HG02852 (cell line): Measurements from ENCODE around the gene MCC.

Experiments used
- ATAC-seq: cut with Tn5 transposase; IDR thresholded peaks from one replicate; pipeline ENCODE4 v1.9.1; 2021; ENCODE audit warnings: mild to moderate bottlenecking, moderate library complexity; ENCODE audit not compliant: unreplicated experiment

The MCC gene

GRCh38 chr5:113274836-113275414 lies 213.3 kb downstream of the MCC start:
- ATAC-seq: no peak

- no peak for ATAC-seq
These were observed 214.3 kb downstream of the MCC start for GRCh38 chr5:113273948-113274347.

- no peak for ATAC-seq
These were observed 216.4 kb downstream of the MCC start for GRCh38 chr5:113271745-113272454.

GRCh38 chr5:113271015-113271414 lies 217.2 kb downstream of the MCC start:
- no peak for ATAC-seq

- ATAC-seq: no peak
These were observed 218.2 kb downstream of the MCC start for GRCh38 chr5:113270086-113270485.

GRCh38 chr5:113269023-113269997 lies 218.9 kb downstream of the MCC start:
- no peak for ATAC-seq

- no peak for ATAC-seq
These were observed 220.0 kb downstream of the MCC start for GRCh38 chr5:113268232-113268631.

- ATAC-seq: no peak
These were observed 220.8 kb downstream of the MCC start for GRCh38 chr5:113267361-113267900.

GRCh38 chr5:113266913-113267227 lies 221.4 kb downstream of the MCC start:
- ATAC-seq: no peak

- ATAC-seq: no peak
These were observed 221.9 kb downstream of the MCC start for GRCh38 chr5:113266227-113266912.

- ATAC-seq: no peak
These were observed 223.1 kb downstream of the MCC start for GRCh38 chr5:113265190-113265589.

GRCh38 chr5:113264046-113264445 lies 224.2 kb downstream of the MCC start:
- no peak for ATAC-seq

GRCh38 chr5:113263545-113263944 lies 224.7 kb downstream of the MCC start:
- no peak for ATAC-seq

- no peak for ATAC-seq
These were observed 225.6 kb downstream of the MCC start for GRCh38 chr5:113262674-113263073.

GRCh38 chr5:113259034-113259433 lies 229.2 kb downstream of the MCC start:
- ATAC-seq: no peak

GRCh38 chr5:113257545-113257944 lies 230.7 kb downstream of the MCC start:
- no peak for ATAC-seq

GRCh38 chr5:113256671-113257452 lies 231.4 kb downstream of the MCC start:
- ATAC-seq: no peak

- ATAC-seq: no peak
These were observed 232.5 kb downstream of the MCC start for GRCh38 chr5:113255579-113256386.

GRCh38 chr5:113255105-113255504 lies 233.1 kb downstream of the MCC start:
- no peak for ATAC-seq
